ENCODE measurements around the gene SMOC2.

The SMOC2 gene

GRCh38 chr6:168496139-168496996, 55.4 kb downstream of the SMOC2 start:
- no peak for TF ChIP-seq EZH2phosphoT487 (IDR thresholded peaks at IDR 0.05; ENCODE audit: low read depth)
- no peak for TF ChIP-seq CTCF (IDR thresholded peaks at IDR 0.05; ENCODE audit: low read depth, low read length)
- H3K9ac ChIP-seq (ENCODE audit: low read length) = no peak overlapping the region

GRCh38 chr6:168496997-168497331, 56.0 kb downstream of the SMOC2 start:
- H3K36me3 ChIP-seq (replicated peaks; ENCODE audit: low read depth, low read length) = no peaks in the 10 kb centered on the region
- no peak overlapping the region for H2AFZ ChIP-seq (ENCODE audit: low read depth, low read length)
- no peaks in the 10 kb centered on the region for H3K9me3 ChIP-seq (ENCODE audit: insufficient read depth, low read length)
- H3K27ac ChIP-seq (ENCODE audit: low read length) = no peak overlapping the region
- H3K9ac ChIP-seq (ENCODE audit: low read length) = no peak overlapping the region
- H4K20me1 ChIP-seq (ENCODE audit: insufficient read depth, low read length) = no peaks in the 10 kb centered on the region
- H3K4me3 ChIP-seq (ENCODE audit: low read length) = no peak overlapping the region
- no peak overlapping the region for H3K4me2 ChIP-seq (ENCODE audit: low read length)
- no peaks in the 10 kb centered on the region for H3K4me1 ChIP-seq (ENCODE audit: low read length)
- no peaks in the 10 kb centered on the region for H3K27me3 ChIP-seq (ENCODE audit: low read depth, low read length)
- no peaks in the 10 kb centered on the region for H3K79me2 ChIP-seq (ENCODE audit: low read length)
- TF ChIP-seq EZH2phosphoT487 (IDR thresholded peaks at IDR 0.05; ENCODE audit: low read depth) (no peak), CTCF (IDR thresholded peaks at IDR 0.05; ENCODE audit: low read depth, low read length) (no peak)

More at GRCh38 chr6:168496139-168496996, 55.4 kb downstream of the SMOC2 start:
- no peaks in the 10 kb centered on the region for H3K79me2 ChIP-seq (ENCODE audit: low read length)
- no peak overlapping the region for H3K27ac ChIP-seq (ENCODE audit: low read length)
- no peak overlapping the region for H3K4me3 ChIP-seq (ENCODE audit: low read length)
- H3K4me1 ChIP-seq (ENCODE audit: low read length) = no peaks in the 10 kb centered on the region
- no peak overlapping the region for H2AFZ ChIP-seq (ENCODE audit: low read depth, low read length)
- H3K4me2 ChIP-seq (ENCODE audit: low read length) = no peak overlapping the region
- no peaks in the 10 kb centered on the region for H4K20me1 ChIP-seq (ENCODE audit: insufficient read depth, low read length)
- no peaks in the 10 kb centered on the region for H3K27me3 ChIP-seq (ENCODE audit: low read depth, low read length)
- H3K9me3 ChIP-seq (ENCODE audit: insufficient read depth, low read length) = no peaks in the 10 kb centered on the region
- H3K36me3 ChIP-seq (replicated peaks; ENCODE audit: low read depth, low read length) = no peaks in the 10 kb centered on the region

- Histone ChIP-seq H3K27ac (ENCODE audit: low read length) (no peak overlapping the region), H3K36me3 (replicated peaks; ENCODE audit: low read depth, low read length) (no peaks in the 10 kb centered on the region), H3K9me3 (ENCODE audit: insufficient read depth, low read length) (no peaks in the 10 kb centered on the region), H3K9ac (ENCODE audit: low read length) (no peak overlapping the region), H4K20me1 (ENCODE audit: insufficient read depth, low read length) (no peaks in the 10 kb centered on the region), H3K27me3 (ENCODE audit: low read depth, low read length) (no peaks in the 10 kb centered on the region), H3K4me3 (ENCODE audit: low read length) (no peak overlapping the region), H3K79me2 (ENCODE audit: low read length) (no peaks in the 10 kb centered on the region), H2AFZ (ENCODE audit: low read depth, low read length) (no peak overlapping the region), H3K4me1 (ENCODE audit: low read length) (no peaks in the 10 kb centered on the region), H3K4me2 (ENCODE audit: low read length) (no peak overlapping the region)
- TF ChIP-seq CTCF (IDR thresholded peaks at IDR 0.05; ENCODE audit: low read depth, low read length) (no peak), EZH2phosphoT487 (IDR thresholded peaks at IDR 0.05; ENCODE audit: low read depth) (no peak)
These were observed 56.4 kb downstream of the SMOC2 start for GRCh38 chr6:168497381-168497780.

- Histone ChIP-seq H3K4me1 (ENCODE audit: low read length) (no peaks in the 10 kb centered on the region), H3K9ac (ENCODE audit: low read length) (no peak overlapping the region), H3K36me3 (replicated peaks; ENCODE audit: low read depth, low read length) (no peaks in the 10 kb centered on the region), H3K9me3 (ENCODE audit: insufficient read depth, low read length) (no peaks in the 10 kb centered on the region), H3K79me2 (ENCODE audit: low read length) (no peaks in the 10 kb centered on the region), H3K27ac (ENCODE audit: low read length) (no peak overlapping the region), H2AFZ (ENCODE audit: low read depth, low read length) (no peak overlapping the region), H3K27me3 (ENCODE audit: low read depth, low read length) (no peaks in the 10 kb centered on the region), H3K4me2 (ENCODE audit: low read length) (no peak overlapping the region), H4K20me1 (ENCODE audit: insufficient read depth, low read length) (no peaks in the 10 kb centered on the region), H3K4me3 (ENCODE audit: low read length) (no peak overlapping the region)
- no peak for TF ChIP-seq CTCF (IDR thresholded peaks at IDR 0.05; ENCODE audit: low read depth, low read length)
- TF ChIP-seq EZH2phosphoT487 (IDR thresholded peaks at IDR 0.05; ENCODE audit: low read depth) = no peak
These were observed 57.3 kb downstream of the SMOC2 start for GRCh38 chr6:168498161-168498843.

All from OCI-LY3 (cell line).